HEK293T (cell line): ENCODE measurements around the gene STOX1.
"Not testable (repeated sequence)": the region's sequence is repeated elsewhere in the genome, so short reads cannot be mapped to it uniquely, and the experiment has no call there.

ENCODE experiments used
- ARNT ChIP-seq: fragments of 450-650 bp; IDR thresholded peaks from 2 replicates; pipeline ENCODE4 v1.6.1; 2017; ENCODE audit warnings: mild to moderate bottlenecking
- BHLHE40 ChIP-seq: fragments of 450-650 bp; IDR thresholded peaks from 2 replicates; pipeline ENCODE4 v1.6.1; 2016; ENCODE audit warnings: mild to moderate bottlenecking, moderate library complexity, borderline replicate concordance
- ELF4 ChIP-seq: fragments of 450-650 bp; IDR thresholded peaks from 2 replicates; pipeline ENCODE4 v1.6.1; 2017; ENCODE audit warnings: antibody characterized with exemption
- FOXM1 ChIP-seq: fragments of 450-650 bp; IDR thresholded peaks from 2 replicates; pipeline ENCODE4 v1.6.1; 2017; ENCODE audit warnings: mild to moderate bottlenecking, borderline replicate concordance
- HDGF ChIP-seq: fragments of 450-650 bp; IDR thresholded peaks from 2 replicates; pipeline ENCODE4 v1.6.1; 2017; ENCODE audit warnings: antibody characterized with exemption, borderline replicate concordance
- L3MBTL2 ChIP-seq: fragments of 450-650 bp; conservative IDR thresholded peaks from 2 replicates; pipeline ENCODE4 v1.6.1; 2016; ENCODE audit warnings: mild to moderate bottlenecking
- LEF1 ChIP-seq: fragments of 450-650 bp; IDR thresholded peaks from 2 replicates; pipeline ENCODE4 v1.6.1; 2017; ENCODE audit warnings: mild to moderate bottlenecking, borderline replicate concordance
- PKNOX1 ChIP-seq: fragments of 450-650 bp; IDR thresholded peaks from 2 replicates; pipeline ENCODE4 v1.6.1; 2016
- SP1 ChIP-seq: fragments of 450-650 bp; IDR thresholded peaks from 2 replicates; pipeline ENCODE4 v1.6.1; 2017
- ZNF384 ChIP-seq: fragments of 450-650 bp; IDR thresholded peaks from 2 replicates; pipeline ENCODE4 v1.6.1; 2016

GRCh38 chr10:68840650-68841049 is 13.3 kb downstream of the STOX1 start:
- not testable (repeated sequence) for TF ChIP-seq FOXM1, ELF4, ZNF384, PKNOX1, SP1, HDGF, BHLHE40, L3MBTL2, LEF1, ARNT
